ENCODE data around the gene MRPL21.
"Not testable (repeated sequence)": the region's sequence is repeated elsewhere in the genome, so short reads cannot be mapped to it uniquely, and the experiment has no call there.

MRPL21 gene

GRCh38 chr11:68910965-68911364, 7.3 kb upstream of the MRPL21 start:
- DNase-seq (ENCODE audit: low spot score): no peak

GRCh38 chr11:68908273-68908672, 4.6 kb upstream of the MRPL21 start:
- no peak for DNase-seq (ENCODE audit: low spot score)

GRCh38 chr11:68905421-68906360, 2.1 kb upstream of the MRPL21 start:
- no peak for DNase-seq (ENCODE audit: low spot score)

GRCh38 chr11:68904248-68904847, 716 bp upstream of the MRPL21 start:
- peak; percentile 58 for DNase-seq (ENCODE audit: low spot score)

GRCh38 chr11:68900835-68901381, 2.7 kb downstream of the MRPL21 start:
- no peak for DNase-seq (ENCODE audit: low spot score)

GRCh38 chr11:68897441-68897840, 6.2 kb downstream of the MRPL21 start:
- DNase-seq (ENCODE audit: low spot score): no peak

- DNase-seq (ENCODE audit: low spot score): no peak
Measured at GRCh38 chr11:68896171-68896959, 7.3 kb downstream of the MRPL21 start.

GRCh38 chr11:68893282-68893681, 10.3 kb downstream of the MRPL21 start:
- DNase-seq (ENCODE audit: low spot score): no peak

GRCh38 chr11:68892576-68892975, 11.1 kb downstream of the MRPL21 start:
- no peak for DNase-seq (ENCODE audit: low spot score)

- no peak for DNase-seq (ENCODE audit: low spot score)
Measured at GRCh38 chr11:68891351-68891948, 12.2 kb downstream of the MRPL21 start.

GRCh38 chr11:68890490-68891231, 13.0 kb downstream of the MRPL21 start:
- DNase-seq (ENCODE audit: low spot score): peak; percentile 98

- peak; percentile 62 for DNase-seq (ENCODE audit: low spot score)
Measured at GRCh38 chr11:68889948-68890446, 13.6 kb downstream of the MRPL21 start.

GRCh38 chr11:68884827-68885226, 18.8 kb downstream of the MRPL21 start:
- DNase-seq (ENCODE audit: low spot score): not testable (repeated sequence)

- DNase-seq (ENCODE audit: low spot score): no peak
Measured at GRCh38 chr11:68882391-68882790, 21.2 kb downstream of the MRPL21 start.

- DNase-seq (ENCODE audit: low spot score): no peak
Measured at GRCh38 chr11:68881320-68881719, 22.3 kb downstream of the MRPL21 start.

GRCh38 chr11:68880851-68881250, 22.8 kb downstream of the MRPL21 start:
- DNase-seq (ENCODE audit: low spot score): no peak

GRCh38 chr11:68878022-68878421, 25.6 kb downstream of the MRPL21 start:
- no peak for DNase-seq (ENCODE audit: low spot score)

- DNase-seq (ENCODE audit: low spot score): peak; percentile 69
Measured at GRCh38 chr11:68872216-68873003, 31.2 kb downstream of the MRPL21 start.

GRCh38 chr11:68870470-68870869, 33.2 kb downstream of the MRPL21 start:
- no peak for DNase-seq (ENCODE audit: low spot score)

- no peak for DNase-seq (ENCODE audit: low spot score)
Measured at GRCh38 chr11:68868221-68868835, 35.3 kb downstream of the MRPL21 start.
